GM12878 (cell line): ENCODE measurements around the gene PRF1. TPM values are rescaled to one million over a fixed set of nuclear protein-coding genes. Genes with fewer than 3 reads are reported as not detected.

Experiments used
- ATAC-seq: fragments of 200-7000 bp; cut with Tn5 transposase; 3 replicates; pipeline ENCODE4 v1.9.1; 2020; ENCODE audit warnings: mild to moderate bottlenecking, moderate library complexity
- BruUV-seq: library from RNA; stranded (reverse); fragments of 400-500 nt; replicated peaks from 2 replicates; lab custom pipeline; 2021; lab: Mats Ljungman, UMichigan
- CTCF ChIA-PET: fragments of 300-600 bp; sonication (Branson Sonifier 250); formaldehyde crosslinking; extraction: SDS; loops from one replicate; lab custom pipeline; 2021; ENCODE audit warnings: inconsistent platforms; lab: Yijun Ruan, JAX
- POLR2A ChIA-PET: fragments of 350-600 bp; formaldehyde crosslinking; extraction: SDS; loops from one replicate; lab custom pipeline; 2021; ENCODE audit warnings: inconsistent platforms; lab: Charles Lee
- RAD21 ChIA-PET: fragments of 300-600 bp; sonication (Branson Sonifier 250); formaldehyde crosslinking; loops from one replicate; lab custom pipeline; 2023; ENCODE audit warnings: antibody characterized with exemption; ENCODE audit not compliant: unreplicated experiment; lab: Charles Lee
- SMC1A ChIA-PET: fragments of 300-600 bp; sonication (Branson Sonifier 250); formaldehyde crosslinking; loops from one replicate; lab custom pipeline; 2023; ENCODE audit not compliant: unreplicated experiment, uncharacterized antibody; lab: Charles Lee
- DNase-seq: peaks from one replicate; pipeline ENCODE4 v3.0.0-alpha.2; 2011; ENCODE audit warnings: low read depth, low spot score
- FAIRE-seq: peaks from 3 replicates; lab custom pipeline; 2011; peaks lifted over from hg19 to GRCh38; lab: Jason Lieb, UNC
- H2AFZ ChIP-seq: 2 replicates; pipeline ENCODE4 v1.6.0; 2011; ENCODE audit warnings: low read depth, low read length, control low read depth; ENCODE audit not compliant: control insufficient read depth
- H3K27ac ChIP-seq: 2 replicates; pipeline ENCODE4 v1.5.1; 2011; ENCODE audit warnings: control low read depth; ENCODE audit not compliant: control insufficient read depth, insufficient read depth
- H3K27me3 ChIP-seq, 2 experiments: replicated peaks in 1 of 2; 2 replicates each; pipeline versions ENCODE4 v1.6.0 to v1.6.1; 2011; ENCODE audit warnings: low read length in 1 of 2; ENCODE audit not compliant: control insufficient read depth in 2 of 2, insufficient read depth in 2 of 2
- H3K36me3 ChIP-seq, 2 experiments: 2 replicates each; pipeline ENCODE4 v1.5.1; 2011; ENCODE audit warnings: low read length in 1 of 2; ENCODE audit not compliant: control insufficient read depth in 2 of 2, insufficient read depth in 2 of 2
- H3K4me1 ChIP-seq: 2 replicates; pipeline ENCODE4 v1.6.1; 2011; ENCODE audit warnings: mild to moderate bottlenecking, low read length, moderate library complexity, mixed read lengths; ENCODE audit not compliant: control insufficient read depth, insufficient read depth
- H3K4me2 ChIP-seq: 2 replicates; pipeline ENCODE4 v1.6.0; 2011; ENCODE audit warnings: control low read depth; ENCODE audit not compliant: control insufficient read depth, insufficient read depth
- H3K4me3 ChIP-seq: fragments of 200-600 bp; sonication (generic); 2 replicates; pipeline ENCODE4 v1.5.1; 2016
- H3K79me2 ChIP-seq: 2 replicates; pipeline ENCODE4 v1.6.0; 2011; ENCODE audit warnings: low read length; ENCODE audit not compliant: control insufficient read depth, insufficient read depth
- H3K9ac ChIP-seq: 2 replicates; pipeline ENCODE4 v1.8.0; 2011; ENCODE audit warnings: low read length, control low read depth, mixed read lengths; ENCODE audit not compliant: control insufficient read depth, insufficient read depth
- H3K9me3 ChIP-seq: replicated peaks from 3 replicates; pipeline ENCODE4 v1.5.1; 2011; ENCODE audit warnings: mild to moderate bottlenecking, low read length; ENCODE audit not compliant: control insufficient read depth, insufficient read depth
- H4K20me1 ChIP-seq: 2 replicates; pipeline ENCODE4 v1.6.0; 2011; ENCODE audit not compliant: control insufficient read depth, insufficient read depth
- BCLAF1 ChIP-seq: fragments of 450-650 bp; IDR thresholded peaks from 2 replicates; pipeline ENCODE4 v1.6.1; 2017; ENCODE audit warnings: antibody characterized with exemption, mild to moderate bottlenecking, moderate library complexity
- EED ChIP-seq: sonication (generic); IDR thresholded peaks from 2 replicates; pipeline ENCODE4 v1.6.1; 2016; ENCODE audit warnings: antibody characterized with exemption, low read depth
- ESRRA ChIP-seq: IDR thresholded peaks from 2 replicates; pipeline ENCODE4 v1.6.1; 2012; ENCODE audit warnings: mild to moderate bottlenecking, low read length, improper control_type of control experiment
- HCFC1 ChIP-seq: fragments of 150-350 bp; IDR thresholded peaks from 2 replicates; pipeline ENCODE4 v1.6.1; 2014; ENCODE audit warnings: low read length
- LARP7 ChIP-seq: fragments of 450-650 bp; IDR thresholded peaks from 2 replicates; pipeline ENCODE4 v1.6.1; 2017; ENCODE audit warnings: mild to moderate bottlenecking
- MLLT1 ChIP-seq: fragments of 450-650 bp; IDR thresholded peaks from 2 replicates; pipeline ENCODE4 v1.6.1; 2016; ENCODE audit warnings: mild to moderate bottlenecking
- MTA2 ChIP-seq: fragments of 450-650 bp; IDR thresholded peaks from 2 replicates; pipeline ENCODE4 v1.6.1; 2016; ENCODE audit warnings: low read depth, mild to moderate bottlenecking, moderate library complexity
- NFXL1 ChIP-seq: fragments of 450-650 bp; IDR thresholded peaks from 2 replicates; pipeline ENCODE4 v1.6.1; 2017; ENCODE audit warnings: antibody characterized with exemption, mild to moderate bottlenecking, borderline replicate concordance
- NFYB ChIP-seq: IDR thresholded peaks from 2 replicates; pipeline ENCODE4 v1.6.1; 2011; ENCODE audit warnings: low read depth, mild to moderate bottlenecking, low read length, improper control_type of control experiment, moderate library complexity; ENCODE audit not compliant: insufficient read depth
- NR2C2 ChIP-seq: IDR thresholded peaks from 2 replicates; pipeline ENCODE4 v1.6.1; 2011; ENCODE audit warnings: borderline replicate concordance, low read depth; ENCODE audit not compliant: control insufficient read depth, insufficient read length
- RELA ChIP-seq: fragments of 450-650 bp; IDR thresholded peaks from 2 replicates; pipeline ENCODE4 v1.8.0; 2014; ENCODE audit warnings: borderline replicate concordance; ENCODE audit not compliant: partially characterized antibody
- RUNX3 ChIP-seq: IDR thresholded peaks from 2 replicates; pipeline ENCODE4 v1.6.1; 2012; ENCODE audit warnings: low read length, inconsistent platforms
- TCF7 ChIP-seq: IDR thresholded peaks from 2 replicates; pipeline ENCODE4 v1.6.1; 2014; ENCODE audit warnings: antibody characterized with exemption, borderline replicate concordance
- USF1 ChIP-seq: IDR thresholded peaks from 2 replicates; pipeline ENCODE4 v1.6.1; 2011; ENCODE audit warnings: borderline replicate concordance, low read depth, mild to moderate bottlenecking, moderate library complexity, mixed read lengths, low read length; ENCODE audit not compliant: insufficient read depth; ENCODE audit errors: extremely low read length
- USF2 ChIP-seq: IDR thresholded peaks from 2 replicates; pipeline ENCODE4 v1.6.1; 2011; ENCODE audit warnings: low read depth, low read length, improper control_type of control experiment, borderline replicate concordance
- ZNF384 ChIP-seq: IDR thresholded peaks from 2 replicates; pipeline ENCODE4 v1.6.1; 2012; ENCODE audit warnings: low read depth, mild to moderate bottlenecking, low read length, improper control_type of control experiment, borderline replicate concordance
- WGBS: methylation state at CpG from one replicate; pipeline ENCODE4 v1.1.6; 2016; ENCODE audit warnings: low lambda C conversion rate; ENCODE audit not compliant: insufficient replicate concordance, insufficient coverage; ENCODE audit errors: missing lambda C conversion rate; 5-methylcytosine and 5-hydroxymethylcytosine counted together
- in situ Hi-C: fragments of 300-500 bp; cut with MboI; formaldehyde crosslinking; loops from 9 replicates; pipeline ENCODE4 v1.14.3; 2018; ENCODE audit warnings: mixed read lengths
- intact Hi-C: fragments of 100-400 bp; cut with micrococcal nuclease; formaldehyde crosslinking; loops from one replicate; pipeline ENCODE4 v1.14.2; 2022; ENCODE audit not compliant: unreplicated experiment
- polyA plus RNA-seq, 11 experiments: library from polyadenylated mRNA; depleted of rRNA in 4 of 11; unstranded in 6 of 11; stranded (reverse) in 5 of 11; fragments of >200 nt; fragmentation: Nextera tagmentation in 4 of 11; fragmentation: Illumina TruSeq in 1 of 11; extraction: Ambion mirVana in 4 of 11; extraction: Trizol in 1 of 11; gene quantifications; 1 replicate in 1 of 11; 2 replicates in 10 of 11; pipeline versions ENCODE4 v1.2.1 to v1.2.3, GENCODE V29; 2011 to 2016; ENCODE audit warnings: inconsistent platforms in 2 of 11, missing spikeins in 2 of 11, low read depth in 1 of 11
- total RNA-seq, 4 experiments: library from RNA; depleted of rRNA in 3 of 4; stranded (reverse); fragments of >200 nt in 3 of 4; fragmentation: Illumina TruSeq in 1 of 4; extraction: Trizol in 1 of 4; gene quantifications; 2 replicates each; pipeline versions ENCODE4 v1.2.1 to v1.2.3, GENCODE V29; 2013 to 2021

The PRF1 gene
- total and polyA plus RNA-seq, 10 of the 15 experiments (the other 5 are each of a cell fraction or from before 2014, with no cell fraction given): 0.84 to 15.7 (median 1.3) TPM

- POLR2A ChIA-PET: interaction anchor here (0.5 to 1.7 kb wide), 2 partner anchors 8 to 41 kb away, joined by 3 to 12 read pairs; no protein-coding TSS in a partner anchor
- peak overlapping the region; percentile 4; the same call in 1 of the 2 replicates for H3K9ac ChIP-seq
- FAIRE-seq: no peak
- TF ChIP-seq ESRRA: no peak
- no peak for TF ChIP-seq EED
- no peak for TF ChIP-seq BCLAF1
- no peak for TF ChIP-seq HCFC1
- 0 out of 2 replicates have a peak, but pooled peaks have one; percentile 15 for TF ChIP-seq MTA2
- TF ChIP-seq NR2C2: no peak
- peak; percentile 44; the same call in 1 of the 2 replicates for TF ChIP-seq USF2
- TF ChIP-seq RELA: no peak
- no peak for TF ChIP-seq NFXL1
- TF ChIP-seq MLLT1: no peak
- peak; percentile 82 for TF ChIP-seq USF1
- no peak for TF ChIP-seq LARP7
- peak; percentile 87 for TF ChIP-seq NFYB
- TF ChIP-seq RUNX3: 0 out of 2 replicates have a peak, but pooled peaks have one; percentile 4
- TF ChIP-seq TCF7: no peak
- TF ChIP-seq ZNF384: no peak
These were observed 23.1 kb downstream of the PRF1 start for GRCh38 chr10:70579234-70580002.

More at GRCh38 chr10:70579234-70580002, 23.1 kb downstream of the PRF1 start:
- Histone ChIP-seq H2AFZ (peak overlapping the region; percentile 45), H3K4me2 (peak overlapping the region; percentile 75), H3K79me2 (no peaks in the 10 kb centered on the region), H4K20me1 (no peaks in the 10 kb centered on the region), H3K27ac (peak overlapping the region; percentile 11), H3K4me1 (peaks cover 41% of the 10 kb centered on the region), H3K4me3 (no peak overlapping the region), H3K36me3 (no peaks in the 10 kb centered on the region), H3K9me3 (no peaks in the 10 kb centered on the region), H3K27me3 (no peaks in the 10 kb centered on the region)
- peak; percentile 48 for DNase-seq
- SMC1A ChIA-PET: interaction anchor here (0.6 to 4.1 kb wide), 4 partner anchors 8 to 1588 kb away, joined by 3 to 32 read pairs (median 10); no protein-coding TSS in a partner anchor
- WGBS: 64% methylated on average over 3 of the region's 3 CpGs
- ATAC-seq: peak; percentile 47
- intact Hi-C loops: loop anchor here (5.0 kb wide), 1 partner anchor 78 kb away; no protein-coding TSS in a partner anchor
- CTCF ChIA-PET: interaction anchor here (1.0 to 1.2 kb wide), 2 partner anchors 20 to 27 kb away, joined by 3 read pairs; no protein-coding TSS in a partner anchor
- in situ Hi-C loops: no loop called here
- RAD21 ChIA-PET: interaction anchor here (0.6 to 4.9 kb wide), 7 partner anchors 9 to 433 kb away, joined by 3 to 35 read pairs (median 3); partner anchors contain the start of gene TYSND1
- no TSS peak for BruUV-seq
